COLO829 (cell line): ENCODE measurements around the gene SARS1.
A peak's percentile ranks its signal among the peaks of the same experiment; 100 is the strongest.

Experiments used
- DNase-seq: peaks from one replicate; pipeline ENCODE4 v3.0.0; 2012; ENCODE audit warnings: low spot score

Gene SARS1

GRCh38 chr1:109262231-109263055 is 48.7 kb downstream of the SARS1 start:
- DNase-seq = no peak

- no peak for DNase-seq
Observed at GRCh38 chr1:109263234-109263596, 49.5 kb downstream of the SARS1 start.

- DNase-seq = peak; percentile 66
Observed at GRCh38 chr1:109263597-109264378, 50.1 kb downstream of the SARS1 start.

GRCh38 chr1:109264379-109264755 is 50.6 kb downstream of the SARS1 start:
- no peak for DNase-seq

- no peak for DNase-seq
Observed at GRCh38 chr1:109265016-109265415, 51.3 kb downstream of the SARS1 start.

- no peak for DNase-seq
Observed at GRCh38 chr1:109265741-109266330, 52.1 kb downstream of the SARS1 start.

GRCh38 chr1:109266965-109267364 is 53.2 kb downstream of the SARS1 start:
- DNase-seq = no peak

GRCh38 chr1:109267743-109268300 is 54.1 kb downstream of the SARS1 start:
- DNase-seq = no peak

GRCh38 chr1:109268431-109269211 is 54.9 kb downstream of the SARS1 start:
- DNase-seq = no peak

- no peak for DNase-seq
Observed at GRCh38 chr1:109269212-109269980, 55.7 kb downstream of the SARS1 start.

GRCh38 chr1:109269981-109270622 is 56.4 kb downstream of the SARS1 start:
- no peak for DNase-seq

GRCh38 chr1:109270623-109271317 is 57.1 kb downstream of the SARS1 start:
- DNase-seq = no peak

GRCh38 chr1:109271458-109271857 is 57.7 kb downstream of the SARS1 start:
- no peak for DNase-seq

- DNase-seq = no peak
Observed at GRCh38 chr1:109272021-109272799, 58.5 kb downstream of the SARS1 start.

- DNase-seq = no peak
Observed at GRCh38 chr1:109272831-109273547, 59.3 kb downstream of the SARS1 start.

GRCh38 chr1:109273570-109274288 is 60.0 kb downstream of the SARS1 start:
- DNase-seq = no peak

- peak; percentile 65 for DNase-seq
Observed at GRCh38 chr1:109274533-109275476, 61.1 kb downstream of the SARS1 start.
